ENCODE results near the gene ZNF175. TPM values are rescaled to one million over a fixed set of nuclear protein-coding genes. Genes with fewer than 3 reads are reported as not detected.

The ZNF175 gene
- total and polyA plus RNA-seq, 9 of the 15 experiments (the other 6 are each of a cell fraction or from before 2014, with no cell fraction given): 3.7 to 37.9 (median 14.0) TPM

GRCh38 chr19:51546107-51546649 is 24.9 kb upstream of the ZNF175 start (continued):
- TF ChIP-seq DDX20 (tag; IDR thresholded peaks at IDR 0.05; ENCODE audit: low read depth): peak; percentile 67; the same call in 1 of the 2 replicates
- no peak for TF ChIP-seq KDM1A (IDR thresholded peaks at IDR 0.05)
- TF ChIP-seq, protein P1, sequence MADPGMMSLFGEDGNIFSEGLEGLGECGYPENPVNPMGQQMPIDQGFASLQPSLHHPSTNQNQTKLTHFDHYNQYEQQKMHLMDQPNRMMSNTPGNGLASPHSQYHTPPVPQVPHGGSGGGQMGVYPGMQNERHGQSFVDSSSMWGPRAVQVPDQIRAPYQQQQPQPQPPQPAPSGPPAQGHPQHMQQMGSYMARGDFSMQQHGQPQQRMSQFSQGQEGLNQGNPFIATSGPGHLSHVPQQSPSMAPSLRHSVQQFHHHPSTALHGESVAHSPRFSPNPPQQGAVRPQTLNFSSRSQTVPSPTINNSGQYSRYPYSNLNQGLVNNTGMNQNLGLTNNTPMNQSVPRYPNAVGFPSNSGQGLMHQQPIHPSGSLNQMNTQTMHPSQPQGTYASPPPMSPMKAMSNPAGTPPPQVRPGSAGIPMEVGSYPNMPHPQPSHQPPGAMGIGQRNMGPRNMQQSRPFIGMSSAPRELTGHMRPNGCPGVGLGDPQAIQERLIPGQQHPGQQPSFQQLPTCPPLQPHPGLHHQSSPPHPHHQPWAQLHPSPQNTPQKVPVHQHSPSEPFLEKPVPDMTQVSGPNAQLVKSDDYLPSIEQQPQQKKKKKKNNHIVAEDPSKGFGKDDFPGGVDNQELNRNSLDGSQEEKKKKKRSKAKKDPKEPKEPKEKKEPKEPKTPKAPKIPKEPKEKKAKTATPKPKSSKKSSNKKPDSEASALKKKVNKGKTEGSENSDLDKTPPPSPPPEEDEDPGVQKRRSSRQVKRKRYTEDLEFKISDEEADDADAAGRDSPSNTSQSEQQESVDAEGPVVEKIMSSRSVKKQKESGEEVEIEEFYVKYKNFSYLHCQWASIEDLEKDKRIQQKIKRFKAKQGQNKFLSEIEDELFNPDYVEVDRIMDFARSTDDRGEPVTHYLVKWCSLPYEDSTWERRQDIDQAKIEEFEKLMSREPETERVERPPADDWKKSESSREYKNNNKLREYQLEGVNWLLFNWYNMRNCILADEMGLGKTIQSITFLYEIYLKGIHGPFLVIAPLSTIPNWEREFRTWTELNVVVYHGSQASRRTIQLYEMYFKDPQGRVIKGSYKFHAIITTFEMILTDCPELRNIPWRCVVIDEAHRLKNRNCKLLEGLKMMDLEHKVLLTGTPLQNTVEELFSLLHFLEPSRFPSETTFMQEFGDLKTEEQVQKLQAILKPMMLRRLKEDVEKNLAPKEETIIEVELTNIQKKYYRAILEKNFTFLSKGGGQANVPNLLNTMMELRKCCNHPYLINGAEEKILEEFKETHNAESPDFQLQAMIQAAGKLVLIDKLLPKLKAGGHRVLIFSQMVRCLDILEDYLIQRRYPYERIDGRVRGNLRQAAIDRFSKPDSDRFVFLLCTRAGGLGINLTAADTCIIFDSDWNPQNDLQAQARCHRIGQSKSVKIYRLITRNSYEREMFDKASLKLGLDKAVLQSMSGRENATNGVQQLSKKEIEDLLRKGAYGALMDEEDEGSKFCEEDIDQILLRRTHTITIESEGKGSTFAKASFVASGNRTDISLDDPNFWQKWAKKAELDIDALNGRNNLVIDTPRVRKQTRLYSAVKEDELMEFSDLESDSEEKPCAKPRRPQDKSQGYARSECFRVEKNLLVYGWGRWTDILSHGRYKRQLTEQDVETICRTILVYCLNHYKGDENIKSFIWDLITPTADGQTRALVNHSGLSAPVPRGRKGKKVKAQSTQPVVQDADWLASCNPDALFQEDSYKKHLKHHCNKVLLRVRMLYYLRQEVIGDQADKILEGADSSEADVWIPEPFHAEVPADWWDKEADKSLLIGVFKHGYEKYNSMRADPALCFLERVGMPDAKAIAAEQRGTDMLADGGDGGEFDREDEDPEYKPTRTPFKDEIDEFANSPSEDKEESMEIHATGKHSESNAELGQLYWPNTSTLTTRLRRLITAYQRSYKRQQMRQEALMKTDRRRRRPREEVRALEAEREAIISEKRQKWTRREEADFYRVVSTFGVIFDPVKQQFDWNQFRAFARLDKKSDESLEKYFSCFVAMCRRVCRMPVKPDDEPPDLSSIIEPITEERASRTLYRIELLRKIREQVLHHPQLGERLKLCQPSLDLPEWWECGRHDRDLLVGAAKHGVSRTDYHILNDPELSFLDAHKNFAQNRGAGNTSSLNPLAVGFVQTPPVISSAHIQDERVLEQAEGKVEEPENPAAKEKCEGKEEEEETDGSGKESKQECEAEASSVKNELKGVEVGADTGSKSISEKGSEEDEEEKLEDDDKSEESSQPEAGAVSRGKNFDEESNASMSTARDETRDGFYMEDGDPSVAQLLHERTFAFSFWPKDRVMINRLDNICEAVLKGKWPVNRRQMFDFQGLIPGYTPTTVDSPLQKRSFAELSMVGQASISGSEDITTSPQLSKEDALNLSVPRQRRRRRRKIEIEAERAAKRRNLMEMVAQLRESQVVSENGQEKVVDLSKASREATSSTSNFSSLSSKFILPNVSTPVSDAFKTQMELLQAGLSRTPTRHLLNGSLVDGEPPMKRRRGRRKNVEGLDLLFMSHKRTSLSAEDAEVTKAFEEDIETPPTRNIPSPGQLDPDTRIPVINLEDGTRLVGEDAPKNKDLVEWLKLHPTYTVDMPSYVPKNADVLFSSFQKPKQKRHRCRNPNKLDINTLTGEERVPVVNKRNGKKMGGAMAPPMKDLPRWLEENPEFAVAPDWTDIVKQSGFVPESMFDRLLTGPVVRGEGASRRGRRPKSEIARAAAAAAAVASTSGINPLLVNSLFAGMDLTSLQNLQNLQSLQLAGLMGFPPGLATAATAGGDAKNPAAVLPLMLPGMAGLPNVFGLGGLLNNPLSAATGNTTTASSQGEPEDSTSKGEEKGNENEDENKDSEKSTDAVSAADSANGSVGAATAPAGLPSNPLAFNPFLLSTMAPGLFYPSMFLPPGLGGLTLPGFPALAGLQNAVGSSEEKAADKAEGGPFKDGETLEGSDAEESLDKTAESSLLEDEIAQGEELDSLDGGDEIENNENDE (IDR thresholded peaks at IDR 0.05; ENCODE audit: low read depth, low read length): no peak
- TF ChIP-seq, protein P2, sequence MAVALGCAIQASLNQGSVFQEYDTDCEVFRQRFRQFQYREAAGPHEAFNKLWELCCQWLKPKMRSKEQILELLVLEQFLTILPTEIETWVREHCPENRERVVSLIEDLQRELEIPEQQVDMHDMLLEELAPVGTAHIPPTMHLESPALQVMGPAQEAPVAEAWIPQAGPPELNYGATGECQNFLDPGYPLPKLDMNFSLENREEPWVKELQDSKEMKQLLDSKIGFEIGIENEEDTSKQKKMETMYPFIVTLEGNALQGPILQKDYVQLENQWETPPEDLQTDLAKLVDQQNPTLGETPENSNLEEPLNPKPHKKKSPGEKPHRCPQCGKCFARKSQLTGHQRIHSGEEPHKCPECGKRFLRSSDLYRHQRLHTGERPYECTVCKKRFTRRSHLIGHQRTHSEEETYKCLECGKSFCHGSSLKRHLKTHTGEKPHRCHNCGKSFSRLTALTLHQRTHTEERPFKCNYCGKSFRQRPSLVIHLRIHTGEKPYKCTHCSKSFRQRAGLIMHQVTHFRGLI (CRISPR knock-in tag; IDR thresholded peaks at IDR 0.05): no peak
- no peak for TF ChIP-seq CBFA2T3 (IDR thresholded peaks at IDR 0.05)
- no peak for TF ChIP-seq PRMT5 (CRISPR knock-in tag; IDR thresholded peaks at IDR 0.05)
- TF ChIP-seq SMC3 (conservative IDR thresholded peaks at IDR 0.05; ENCODE audit: insufficient read depth, low read depth, low read length): no peak
- no peak for TF ChIP-seq ARID4B (CRISPR knock-in tag; IDR thresholded peaks at IDR 0.05)
- no peak for TF ChIP-seq POLR2AphosphoS5 (IDR thresholded peaks at IDR 0.05; ENCODE audit: control insufficient read depth, insufficient read depth, low read depth, low read length)
- no peak for TF ChIP-seq MBD2 (IDR thresholded peaks at IDR 0.05; ENCODE audit: borderline replicate concordance, low read depth)
- no peak for TF ChIP-seq BRD9 (IDR thresholded peaks at IDR 0.05; ENCODE audit: low read depth, partially characterized antibody)

Measured in K562 (cell line).